ENCODE results near the gene PLPPR5. TPM values are rescaled to one million over a fixed set of nuclear protein-coding genes. Genes with fewer than 3 reads are reported as not detected.
A peak's percentile ranks its signal among the peaks of the same experiment; 100 is the strongest.

PLPPR5 gene
- total and polyA plus RNA-seq, 2 experiments from 2014 or later: not detected

DNA sequence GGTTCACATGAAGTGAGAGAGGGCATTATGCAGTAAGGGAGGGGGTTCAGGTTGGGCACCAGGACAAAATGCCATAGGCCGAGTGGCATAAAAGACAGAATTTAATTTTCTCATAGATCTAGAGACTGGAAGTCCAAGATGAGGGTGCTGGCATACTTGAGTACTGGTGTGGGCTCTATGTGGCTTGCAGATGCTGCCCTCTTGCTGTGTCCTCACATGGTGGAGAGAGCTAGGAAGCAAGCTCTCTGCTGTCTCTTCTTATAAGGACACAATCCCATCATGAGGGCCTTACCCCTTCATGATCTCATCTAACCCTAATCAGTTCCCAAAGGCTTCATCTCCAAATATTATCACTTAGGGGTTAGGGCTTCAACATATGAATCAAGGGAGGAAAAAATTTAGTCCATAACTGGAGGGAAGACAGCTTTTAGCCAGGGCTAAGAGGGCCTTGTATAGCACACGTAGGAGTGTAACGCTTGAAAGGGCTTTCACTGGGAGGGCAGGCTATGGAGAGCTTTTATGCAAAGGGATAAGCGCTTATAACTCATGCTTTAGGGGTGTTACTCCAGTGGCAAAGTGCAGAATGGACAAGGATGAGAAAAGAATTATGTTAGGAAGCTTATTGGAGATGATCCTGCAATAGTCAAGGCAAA lies 64.5 kb downstream of the PLPPR5 start:
- Histone ChIP-seq H3K36me3 (ENCODE audit: low read depth) (no peaks in the 10 kb centered on the region), H3K4me1 (ENCODE audit: insufficient read depth) (peaks cover 14% of the 10 kb centered on the region), H2AFZ (peak overlapping the region; percentile 65; the same call in 1 of the 2 replicates), H4K20me1 (ENCODE audit: insufficient read depth) (no peaks in the 10 kb centered on the region), H3K27me3 (replicated peaks; ENCODE audit: insufficient read depth) (no peaks in the 10 kb centered on the region), H3K4me2 (ENCODE audit: unreplicated experiment) (peak overlapping the region; percentile 78), H3K9ac (no peak overlapping the region), H3K79me2 (ENCODE audit: insufficient read depth) (no peaks in the 10 kb centered on the region), H3F3A (ENCODE audit: insufficient read depth) (no peaks in the 10 kb centered on the region; the same call in 1 of the 2 replicates), H3K27ac (peak overlapping the region; percentile 27; the same call in 1 of the 2 replicates), H3K9me3 (ENCODE audit: low read depth) (no peaks in the 10 kb centered on the region), H3K9me2 (ENCODE audit: insufficient read depth) (no peaks in the 10 kb centered on the region), H3K4me3 (peak overlapping the region; percentile 60)
- TF ChIP-seq EZH2phosphoT487 (IDR thresholded peaks at IDR 0.05; ENCODE audit: insufficient read depth, low read depth): no peak
- no peak for DNase-seq
- WGBS, 2 experiments (ENCODE audit: low coverage in 1 of 2, low lambda C conversion rate in 2 of 2, missing lambda C conversion rate in 2 of 2): 91 to 94% methylated on average over 4 of the region's 4 CpGs
- in situ Hi-C loops (cut with MboI): no loop called here

DNA sequence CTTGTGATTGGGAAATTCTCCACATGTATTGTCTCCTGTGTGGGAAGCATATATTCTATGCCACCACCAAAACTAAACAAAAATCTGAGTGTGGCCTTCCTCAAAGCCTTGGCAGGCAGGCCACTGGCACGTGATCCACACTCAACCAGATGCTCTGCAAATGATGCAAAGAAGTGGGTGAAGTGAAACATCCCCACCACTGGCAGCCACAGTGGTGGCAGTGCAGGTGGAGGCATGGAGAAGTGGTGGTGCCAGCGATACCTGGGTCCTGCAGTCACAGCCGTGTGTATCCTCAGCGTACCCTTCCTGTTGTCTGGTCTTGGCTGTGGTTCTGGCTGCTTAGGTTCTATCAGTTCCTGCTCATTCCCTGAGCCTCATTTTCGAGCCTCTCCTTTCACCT lies 65.2 kb downstream of the PLPPR5 start:
- 97 to 99% methylated on average over 5 of the region's 5 CpGs for WGBS, 2 experiments (ENCODE audit: low coverage in 1 of 2, low lambda C conversion rate in 2 of 2, missing lambda C conversion rate in 2 of 2)
- Histone ChIP-seq H3K79me2 (ENCODE audit: insufficient read depth) (no peaks in the 10 kb centered on the region), H3K4me3 (no peak overlapping the region), H3K9me3 (ENCODE audit: low read depth) (no peaks in the 10 kb centered on the region), H4K20me1 (ENCODE audit: insufficient read depth) (no peaks in the 10 kb centered on the region), H3F3A (ENCODE audit: insufficient read depth) (no peaks in the 10 kb centered on the region; the same call in 1 of the 2 replicates), H2AFZ (no peak overlapping the region), H3K9me2 (ENCODE audit: insufficient read depth) (no peaks in the 10 kb centered on the region), H3K9ac (no peak overlapping the region), H3K4me2 (ENCODE audit: unreplicated experiment) (no peak overlapping the region), H3K4me1 (ENCODE audit: insufficient read depth) (peaks cover 14% of the 10 kb centered on the region), H3K27ac (no peak overlapping the region), H3K36me3 (ENCODE audit: low read depth) (no peaks in the 10 kb centered on the region), H3K27me3 (replicated peaks; ENCODE audit: insufficient read depth) (no peaks in the 10 kb centered on the region)
- DNase-seq: no peak
- in situ Hi-C loops (cut with MboI): no loop called here
- no peak for TF ChIP-seq EZH2phosphoT487 (IDR thresholded peaks at IDR 0.05; ENCODE audit: insufficient read depth, low read depth)
- no peak for TF ChIP-seq EZH2 (IDR thresholded peaks at IDR 0.05; ENCODE audit: insufficient read depth, poor library complexity, severe bottlenecking)

DNA sequence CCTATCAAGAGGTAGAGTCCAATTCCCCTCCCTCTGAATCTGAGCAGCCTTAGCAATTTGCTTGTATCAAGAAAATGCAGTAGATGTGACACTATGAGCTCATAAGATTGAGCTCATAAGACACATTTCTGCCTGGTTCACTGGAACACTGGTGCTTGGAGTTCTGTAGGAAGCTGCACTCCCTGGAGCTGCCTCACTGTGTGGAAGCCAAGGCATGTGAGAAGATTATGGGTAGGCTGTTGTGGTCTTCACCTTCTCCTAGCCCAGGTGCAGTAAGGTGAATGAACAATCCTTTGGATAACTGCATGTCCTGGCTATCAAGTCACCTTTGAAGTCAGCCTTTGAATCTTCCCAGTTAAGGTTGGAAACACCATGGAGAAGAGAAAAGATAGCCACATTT lies 67.3 kb downstream of the PLPPR5 start:
- in situ Hi-C loops (cut with MboI): no loop called here

DNA sequence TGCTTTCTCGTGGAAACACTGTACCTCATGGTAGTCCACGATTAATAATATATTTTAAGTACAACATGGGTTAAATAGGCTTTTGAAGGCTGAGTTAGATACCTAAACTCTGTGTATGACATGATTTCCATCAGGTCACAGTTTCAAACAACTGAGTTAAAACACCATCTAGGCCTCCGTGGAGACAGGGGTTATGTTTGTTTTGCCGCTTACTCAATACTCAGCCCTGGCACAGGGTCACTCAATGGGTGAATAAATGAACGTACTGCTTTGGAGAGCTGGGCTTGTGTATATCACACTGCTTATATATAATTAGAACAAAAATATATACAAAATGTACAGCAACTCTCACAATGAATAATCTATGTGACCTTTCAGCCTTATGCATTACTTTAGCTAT lies 72.5 kb downstream of the PLPPR5 start:
- in situ Hi-C loops (cut with MboI): no loop called here
- no peaks in the 10 kb centered on the region for H3K9me2 ChIP-seq (ENCODE audit: insufficient read depth)
- no peak overlapping the region for H3K4me3 ChIP-seq
- TF ChIP-seq EZH2phosphoT487 (IDR thresholded peaks at IDR 0.05; ENCODE audit: insufficient read depth, low read depth) (no peak), EZH2 (IDR thresholded peaks at IDR 0.05; ENCODE audit: insufficient read depth, poor library complexity, severe bottlenecking) (no peak)
- H3K27me3 ChIP-seq (replicated peaks; ENCODE audit: insufficient read depth): no peaks in the 10 kb centered on the region
- H2AFZ ChIP-seq: no peak overlapping the region
- H3K4me2 ChIP-seq (ENCODE audit: unreplicated experiment): no peak overlapping the region
- H3K9me3 ChIP-seq (ENCODE audit: low read depth): no peaks in the 10 kb centered on the region
- H3K4me1 ChIP-seq (ENCODE audit: insufficient read depth): no peaks in the 10 kb centered on the region
- no peak for DNase-seq
- no peak overlapping the region for H3K27ac ChIP-seq
- H3K9ac ChIP-seq: no peak overlapping the region
- no peaks in the 10 kb centered on the region for H3F3A ChIP-seq (ENCODE audit: insufficient read depth)
- no peaks in the 10 kb centered on the region for H4K20me1 ChIP-seq (ENCODE audit: insufficient read depth)
- no peaks in the 10 kb centered on the region for H3K79me2 ChIP-seq (ENCODE audit: insufficient read depth)
- H3K36me3 ChIP-seq (ENCODE audit: low read depth): no peaks in the 10 kb centered on the region
- 87 to 89% methylated on average over 5 of the region's 5 CpGs for WGBS, 2 experiments (ENCODE audit: low coverage in 1 of 2, low lambda C conversion rate in 2 of 2, missing lambda C conversion rate in 2 of 2)

More for the DNA sequence above, 67.3 kb downstream of the PLPPR5 start:
- Histone ChIP-seq H3K36me3 (ENCODE audit: low read depth) (no peaks in the 10 kb centered on the region), H3K27me3 (replicated peaks; ENCODE audit: insufficient read depth) (no peaks in the 10 kb centered on the region), H3K9me3 (ENCODE audit: low read depth) (no peaks in the 10 kb centered on the region), H3K79me2 (ENCODE audit: insufficient read depth) (no peaks in the 10 kb centered on the region), H3K4me1 (ENCODE audit: insufficient read depth) (peaks cover 14% of the 10 kb centered on the region), H3K4me3 (no peak overlapping the region), H3F3A (ENCODE audit: insufficient read depth) (no peaks in the 10 kb centered on the region; the same call in 1 of the 2 replicates), H3K9ac (no peak overlapping the region), H3K9me2 (ENCODE audit: insufficient read depth) (no peaks in the 10 kb centered on the region), H4K20me1 (ENCODE audit: insufficient read depth) (no peaks in the 10 kb centered on the region), H2AFZ (no peak overlapping the region), H3K27ac (no peak overlapping the region), H3K4me2 (ENCODE audit: unreplicated experiment) (no peak overlapping the region)
- TF ChIP-seq EZH2phosphoT487 (IDR thresholded peaks at IDR 0.05; ENCODE audit: insufficient read depth, low read depth) (no peak), EZH2 (IDR thresholded peaks at IDR 0.05; ENCODE audit: insufficient read depth, poor library complexity, severe bottlenecking) (no peak)
- no peak for DNase-seq

Data from GM23248 (cell line).